GM18499 (cell line): ENCODE data around the gene FTSJ3.
A peak's percentile ranks its signal among the peaks of the same experiment; 100 is the strongest.
"Not testable (repeated sequence)": the region's sequence is repeated elsewhere in the genome, so short reads cannot be mapped to it uniquely, and the experiment has no call there.

Experiments
- ATAC-seq: cut with Tn5 transposase; IDR thresholded peaks from one replicate; pipeline ENCODE4 v1.9.1; 2021; ENCODE audit warnings: moderate number of reproducible peaks; ENCODE audit not compliant: insufficient read depth, unreplicated experiment

Gene FTSJ3, protein sequence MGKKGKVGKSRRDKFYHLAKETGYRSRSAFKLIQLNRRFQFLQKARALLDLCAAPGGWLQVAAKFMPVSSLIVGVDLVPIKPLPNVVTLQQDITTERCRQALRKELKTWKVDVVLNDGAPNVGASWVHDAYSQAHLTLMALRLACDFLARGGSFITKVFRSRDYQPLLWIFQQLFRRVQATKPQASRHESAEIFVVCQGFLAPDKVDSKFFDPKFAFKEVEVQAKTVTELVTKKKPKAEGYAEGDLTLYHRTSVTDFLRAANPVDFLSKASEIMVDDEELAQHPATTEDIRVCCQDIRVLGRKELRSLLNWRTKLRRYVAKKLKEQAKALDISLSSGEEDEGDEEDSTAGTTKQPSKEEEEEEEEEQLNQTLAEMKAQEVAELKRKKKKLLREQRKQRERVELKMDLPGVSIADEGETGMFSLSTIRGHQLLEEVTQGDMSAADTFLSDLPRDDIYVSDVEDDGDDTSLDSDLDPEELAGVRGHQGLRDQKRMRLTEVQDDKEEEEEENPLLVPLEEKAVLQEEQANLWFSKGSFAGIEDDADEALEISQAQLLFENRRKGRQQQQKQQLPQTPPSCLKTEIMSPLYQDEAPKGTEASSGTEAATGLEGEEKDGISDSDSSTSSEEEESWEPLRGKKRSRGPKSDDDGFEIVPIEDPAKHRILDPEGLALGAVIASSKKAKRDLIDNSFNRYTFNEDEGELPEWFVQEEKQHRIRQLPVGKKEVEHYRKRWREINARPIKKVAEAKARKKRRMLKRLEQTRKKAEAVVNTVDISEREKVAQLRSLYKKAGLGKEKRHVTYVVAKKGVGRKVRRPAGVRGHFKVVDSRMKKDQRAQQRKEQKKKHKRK

DNA sequence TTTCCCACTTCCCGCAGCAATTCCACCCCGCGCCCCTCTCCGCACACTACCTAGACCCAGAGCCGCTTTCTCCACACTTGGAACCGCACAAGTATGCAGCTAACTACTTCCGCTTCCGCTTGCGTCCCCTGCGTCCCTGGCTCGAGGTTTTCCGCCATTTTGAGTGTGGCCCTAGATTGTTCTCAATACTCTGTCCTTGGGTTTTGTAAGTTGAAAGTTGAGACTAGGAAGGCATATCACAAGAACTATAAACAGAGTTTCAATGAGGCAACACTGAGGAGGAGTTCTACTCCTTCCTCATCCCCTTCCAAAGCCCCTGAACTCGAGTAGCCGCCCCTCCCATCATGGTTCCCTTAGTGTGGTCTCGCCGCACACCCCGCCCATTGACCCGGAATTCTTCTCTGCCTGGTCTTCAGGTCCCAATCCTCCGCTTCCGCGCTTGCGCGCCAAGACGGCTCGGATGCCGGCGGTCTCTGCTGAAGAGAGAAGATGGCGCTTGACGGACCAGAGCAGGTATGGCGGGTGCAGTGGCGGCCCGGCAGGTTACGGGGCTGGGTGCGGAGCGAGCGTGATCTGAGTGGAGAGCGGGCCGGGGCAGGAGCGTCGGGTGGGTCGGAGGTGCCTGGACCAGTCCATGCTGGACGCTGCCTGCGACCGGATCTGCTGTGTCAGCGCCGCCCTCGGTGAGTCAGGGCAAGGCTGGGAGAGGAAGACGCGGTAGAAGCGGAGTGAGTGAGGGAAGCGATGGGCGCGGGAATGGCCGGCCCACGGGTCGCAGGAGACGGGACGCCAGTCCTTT, at the start of gene FTSJ3, which contains the start of gene PSMC5:
TSS of gene FTSJ3 (minus strand) at position 662 of the 799 bp plus-strand sequence. CDS start 761 bp downstream, outside the sequence.
TSS of gene PSMC5 (plus strand) at position 430 of the 799 bp plus-strand sequence. CDS start at position 490, 60 bp downstream.
- ATAC-seq, result peak; percentile 66

DNA sequence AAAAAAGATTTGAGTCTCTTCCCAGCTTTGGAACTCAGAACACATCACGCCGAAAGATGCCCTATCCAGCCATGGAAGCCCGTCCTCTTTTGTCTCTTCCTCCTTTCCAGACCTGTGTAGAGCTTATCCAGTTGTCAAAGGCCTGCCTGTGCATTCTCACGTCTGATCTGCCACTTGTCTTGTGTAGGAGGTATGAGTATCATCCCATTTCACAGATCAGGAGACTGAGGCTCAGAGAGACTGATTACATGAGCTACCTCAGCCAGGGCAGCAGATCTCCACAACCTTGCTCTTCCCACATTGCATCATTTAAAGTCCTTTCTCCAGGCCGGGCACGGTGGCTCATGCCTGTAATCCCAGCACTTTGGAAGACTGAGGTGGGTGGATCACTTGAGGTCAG, 47.2 kb upstream of the FTSJ3 start:
- ATAC-seq, result not testable (repeated sequence)

DNA sequence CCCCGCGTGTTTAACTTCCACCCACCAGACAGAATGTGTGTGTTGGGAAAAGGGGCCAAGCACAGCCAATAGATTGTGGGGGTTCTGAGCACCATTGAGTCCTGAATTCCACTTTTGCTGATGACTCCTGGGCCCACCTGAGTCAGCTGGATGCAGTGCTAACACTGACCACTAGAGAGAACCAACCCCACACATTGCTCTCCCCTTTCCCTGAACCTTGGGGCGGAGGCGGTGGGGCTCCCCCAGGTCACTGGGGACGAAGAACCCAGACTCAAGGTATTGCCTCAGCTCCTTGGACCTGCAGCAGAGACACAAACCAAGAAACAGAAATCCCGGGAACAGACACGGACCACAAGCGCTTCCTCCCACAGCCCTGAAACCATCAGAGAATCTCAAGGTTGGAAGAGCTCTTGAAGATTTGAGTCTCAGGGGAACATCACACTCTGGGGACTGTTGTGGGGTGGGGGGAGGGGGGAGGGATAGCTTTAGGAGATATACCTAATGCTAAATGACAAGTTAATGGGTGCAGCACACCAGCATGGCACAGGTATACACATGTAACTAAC, 46.7 kb upstream of the FTSJ3 start:
- ATAC-seq, result not testable (repeated sequence)

DNA sequence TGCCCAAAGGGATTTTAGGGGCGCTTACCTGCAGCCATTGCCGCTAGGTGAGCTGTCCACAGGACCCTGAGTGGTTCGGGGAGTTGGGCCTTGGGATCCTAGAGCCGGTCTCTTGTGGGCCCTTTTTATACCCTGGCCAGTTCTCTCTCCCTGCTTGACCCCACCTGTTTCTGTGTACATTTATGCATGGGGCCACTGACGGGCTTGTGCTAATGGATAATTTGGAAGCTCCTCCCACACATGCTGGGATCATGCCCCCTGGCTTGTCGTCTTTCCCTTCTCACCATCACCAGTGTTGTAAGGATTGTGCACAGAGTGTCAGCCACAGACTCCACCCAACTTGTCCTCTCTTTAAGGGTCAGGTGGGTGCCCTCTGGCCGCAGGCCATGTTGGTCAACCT, 46.1 kb upstream of the FTSJ3 start, which contains the start of gene CSH2:
TSS of gene CSH2 (minus strand) at position 101 of the 400 bp plus-strand sequence. CDS start at position 38, 63 bp downstream.
- not testable (repeated sequence) for ATAC-seq

DNA sequence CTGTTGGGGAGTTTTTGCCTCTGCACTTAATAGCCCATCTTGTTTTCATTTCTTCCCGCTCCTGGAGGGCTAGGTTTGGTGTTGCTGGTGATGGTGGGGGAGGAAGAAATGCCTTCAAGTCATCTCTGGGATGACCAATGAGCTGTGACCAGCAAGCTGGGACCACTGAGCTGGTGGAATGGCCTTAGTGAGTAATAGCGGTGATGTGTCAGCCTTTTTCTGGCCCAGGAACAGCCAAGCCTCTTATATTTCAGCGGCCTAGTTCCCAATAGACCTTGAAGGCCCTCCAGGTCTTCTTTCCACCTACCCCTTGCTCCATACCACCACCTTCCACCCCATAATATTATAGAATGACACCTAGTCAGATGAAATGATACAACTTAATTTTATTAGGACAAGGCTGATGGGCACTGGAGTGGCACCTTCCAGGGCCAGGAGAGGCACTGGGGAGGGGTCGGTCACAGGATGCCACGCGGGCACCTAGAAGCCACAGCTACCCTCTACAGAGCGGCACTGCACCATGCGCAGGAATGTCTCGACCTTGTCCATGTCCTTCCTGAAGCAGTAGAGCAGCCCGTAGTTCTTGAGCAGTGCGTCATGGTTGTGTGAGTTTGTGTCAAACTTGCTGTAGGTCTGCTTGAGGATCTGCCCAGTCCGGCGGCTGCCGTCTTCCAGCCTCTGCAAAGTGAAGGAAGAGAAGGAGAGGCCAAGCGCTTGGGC, 44.3 kb upstream of the FTSJ3 start:
- ATAC-seq, result not testable (repeated sequence)

DNA sequence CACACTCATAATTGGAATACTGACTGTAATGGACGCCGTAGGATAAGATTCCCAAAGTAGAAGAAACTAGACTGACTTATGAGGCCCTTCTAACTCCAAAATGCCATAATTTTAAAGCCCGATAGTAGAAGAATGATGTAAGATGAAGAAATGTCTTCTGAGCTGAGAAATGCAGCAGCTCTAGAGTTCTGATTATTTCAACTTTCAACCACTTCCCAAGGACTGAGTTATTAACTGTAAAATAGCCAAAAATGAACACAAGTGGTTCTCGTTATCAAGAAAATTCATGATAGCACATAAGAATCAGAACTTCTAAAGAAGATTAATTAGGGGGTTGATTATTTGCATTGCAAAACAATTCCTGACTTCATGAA, 42.8 kb upstream of the FTSJ3 start:
- ATAC-seq, result not testable (repeated sequence)

DNA sequence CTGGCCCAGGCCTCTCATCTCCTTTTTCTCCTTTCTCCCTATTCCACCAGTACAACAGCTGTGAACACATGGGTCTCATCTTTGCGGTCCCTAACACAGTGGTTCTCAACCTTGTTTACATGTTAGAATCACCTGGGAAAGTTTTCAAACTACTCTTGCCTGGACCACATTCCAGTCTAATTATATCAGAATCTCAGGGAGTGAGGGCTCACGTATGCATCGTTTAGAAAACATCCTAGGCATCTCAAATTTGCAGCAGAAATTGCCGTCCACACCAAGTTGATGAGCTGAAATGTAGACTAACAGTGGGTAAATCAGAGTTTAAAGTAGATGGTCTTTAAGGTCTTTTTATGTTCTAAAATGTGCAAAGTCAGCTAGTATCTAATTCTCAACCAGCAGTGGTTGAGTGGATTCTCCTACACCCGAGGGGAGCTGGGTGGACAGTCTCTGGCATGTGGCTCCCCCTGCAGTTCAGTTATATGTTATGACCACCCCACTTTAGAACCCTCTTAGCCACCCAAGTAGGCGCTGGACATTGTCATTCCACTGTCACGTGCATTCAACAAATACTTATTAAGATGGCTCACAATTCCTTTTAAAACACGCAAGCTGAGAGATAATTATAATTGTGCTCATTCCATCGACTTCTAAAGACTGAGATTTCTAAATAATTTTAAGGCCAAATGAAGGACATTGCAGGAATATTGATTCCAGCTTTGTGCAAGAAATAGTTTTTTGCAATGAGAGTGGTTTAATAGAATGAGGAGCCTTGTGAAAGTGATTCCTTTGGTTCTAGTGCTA, 42.2 kb upstream of the FTSJ3 start:
- ATAC-seq, result not testable (repeated sequence)

DNA sequence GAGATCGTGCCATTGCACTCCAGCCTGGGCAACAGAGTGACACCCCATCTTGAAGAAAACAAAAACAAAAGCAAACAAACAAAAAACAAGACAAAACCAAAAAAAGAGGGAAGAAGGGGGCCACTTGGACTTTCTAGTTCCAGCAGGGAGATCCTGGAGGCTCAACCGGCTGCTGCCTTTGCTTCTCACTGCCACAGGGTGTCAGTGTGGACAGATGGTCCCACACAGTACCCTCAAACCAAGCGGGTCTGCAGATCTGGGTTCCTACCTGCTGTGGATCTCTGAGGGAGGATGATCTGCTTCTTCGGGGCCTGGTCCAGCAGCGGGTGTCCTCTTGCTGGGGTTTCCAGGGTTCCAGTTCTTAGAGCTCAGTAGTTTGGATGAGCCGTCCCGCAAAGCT, 39.2 kb upstream of the FTSJ3 start:
- ATAC-seq, result not testable (repeated sequence)

DNA sequence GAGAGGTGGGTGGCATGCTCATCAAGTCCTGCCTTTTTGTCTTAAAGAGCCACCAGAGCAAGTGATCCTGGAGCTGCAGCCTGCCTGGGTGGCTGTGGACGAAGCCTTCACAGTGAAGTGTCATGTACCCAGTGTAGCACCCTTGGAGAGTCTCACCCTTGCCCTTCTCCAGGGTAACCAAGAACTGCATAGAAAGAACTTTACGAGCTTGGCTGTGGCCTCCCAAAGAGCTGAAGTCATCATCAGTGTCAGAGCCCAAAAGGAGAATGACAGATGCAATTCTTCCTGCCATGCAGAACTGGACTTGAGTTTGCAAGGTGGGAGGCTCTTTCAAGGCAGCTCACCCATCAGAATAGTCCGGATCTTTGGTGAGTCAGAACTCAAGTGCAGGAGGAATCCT, 31.8 kb upstream of the FTSJ3 start:
- ATAC-seq, result no peak

DNA sequence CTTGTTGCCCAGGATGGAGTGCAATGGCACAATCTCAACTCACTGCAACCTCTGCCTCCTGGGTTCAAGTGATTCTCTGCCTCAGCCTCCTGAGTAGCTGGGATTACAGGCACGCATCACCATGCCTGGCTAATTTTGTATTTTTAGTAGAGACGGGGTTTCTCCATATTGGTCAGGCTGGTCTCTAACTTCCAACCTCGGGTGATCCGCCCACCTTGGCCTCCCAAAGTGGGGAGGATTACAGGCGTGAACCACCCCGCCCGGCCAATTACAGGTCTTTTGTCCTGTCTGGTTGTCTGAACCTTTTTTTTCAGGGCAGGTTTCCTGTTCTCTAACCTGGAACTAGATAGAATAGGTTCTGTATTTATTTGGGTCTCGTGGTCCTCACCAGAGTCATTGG, 29.0 kb upstream of the FTSJ3 start:
- not testable (repeated sequence) for ATAC-seq

DNA sequence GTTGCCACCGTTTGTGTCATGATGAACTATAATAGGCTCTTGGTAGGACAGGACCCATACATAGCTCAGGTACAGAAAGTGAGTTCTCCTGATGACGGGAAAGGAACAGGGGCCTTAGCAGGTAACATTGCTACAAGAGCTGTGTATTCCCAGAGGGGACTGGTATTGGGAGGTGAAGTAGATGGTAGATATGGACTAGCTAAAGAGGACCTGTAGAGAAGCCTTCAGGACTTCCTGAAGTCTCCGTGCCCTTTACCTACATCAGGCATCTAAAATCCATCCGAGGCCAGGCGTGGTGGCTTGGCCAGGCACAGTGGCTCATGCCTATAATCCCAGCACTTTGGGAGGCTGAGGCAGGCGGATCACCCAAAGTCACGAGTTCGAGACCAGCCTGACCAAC, 27.7 kb upstream of the FTSJ3 start:
- no peak for ATAC-seq

DNA sequence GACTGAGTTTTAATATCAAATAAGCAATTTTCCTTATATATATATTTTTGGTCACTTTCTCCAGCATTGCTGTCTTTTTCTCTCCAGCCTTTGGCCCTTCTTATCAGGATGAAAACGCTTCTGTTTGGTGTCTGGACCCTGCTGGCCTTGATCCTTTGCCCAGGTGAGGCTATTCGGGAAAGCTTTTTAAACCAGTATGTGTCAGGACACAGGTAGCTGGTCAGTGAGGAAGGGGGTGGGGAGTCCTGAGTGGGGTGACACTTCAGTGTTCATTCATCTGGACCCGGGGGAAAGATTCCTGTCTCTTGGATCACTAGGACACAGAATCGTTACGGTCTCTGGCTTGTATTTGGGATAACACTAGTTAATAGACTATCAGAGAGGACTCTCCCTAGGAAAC, 27.2 kb upstream of the FTSJ3 start:
- no peak for ATAC-seq

DNA sequence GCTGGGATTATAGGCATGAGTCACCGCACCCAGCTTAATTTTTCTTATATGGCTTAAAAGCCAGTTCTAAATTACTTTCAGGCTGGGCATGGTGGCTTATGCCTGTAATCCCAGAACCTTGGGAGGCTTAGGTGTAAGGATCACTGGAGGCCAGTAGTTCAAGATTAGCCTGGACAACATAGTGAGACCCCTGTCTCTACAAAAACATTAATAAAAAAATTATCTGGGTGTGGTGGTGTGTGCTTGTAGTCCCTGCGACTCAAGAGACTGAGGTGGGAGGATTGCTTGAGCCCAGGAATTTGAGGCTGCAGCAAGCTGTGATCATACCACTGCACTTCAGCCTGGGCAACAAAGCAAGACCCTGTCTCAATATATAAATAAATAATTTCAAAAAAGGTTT, 25.8 kb upstream of the FTSJ3 start:
- ATAC-seq, result no peak

DNA sequence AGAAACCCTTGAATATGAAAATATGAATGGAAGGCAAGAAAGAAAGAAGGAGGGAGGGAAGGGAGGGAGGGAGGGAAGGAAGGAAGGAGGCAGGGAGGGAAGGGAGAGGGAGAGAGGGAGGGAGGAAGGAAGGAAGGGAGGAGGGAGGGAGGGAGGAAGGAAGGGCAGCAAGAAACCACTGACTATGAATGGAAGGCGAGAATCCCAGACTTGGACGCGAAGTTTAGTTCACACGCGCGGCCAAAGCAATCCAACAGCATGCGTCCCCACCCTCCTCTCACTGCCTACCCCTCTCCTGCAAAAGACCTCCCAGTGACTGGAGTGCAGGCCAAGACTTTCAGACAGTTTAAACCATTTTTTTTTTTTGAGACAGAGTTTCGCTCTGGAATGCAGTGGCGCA, 22.9 kb upstream of the FTSJ3 start:
- ATAC-seq, result no peak

DNA sequence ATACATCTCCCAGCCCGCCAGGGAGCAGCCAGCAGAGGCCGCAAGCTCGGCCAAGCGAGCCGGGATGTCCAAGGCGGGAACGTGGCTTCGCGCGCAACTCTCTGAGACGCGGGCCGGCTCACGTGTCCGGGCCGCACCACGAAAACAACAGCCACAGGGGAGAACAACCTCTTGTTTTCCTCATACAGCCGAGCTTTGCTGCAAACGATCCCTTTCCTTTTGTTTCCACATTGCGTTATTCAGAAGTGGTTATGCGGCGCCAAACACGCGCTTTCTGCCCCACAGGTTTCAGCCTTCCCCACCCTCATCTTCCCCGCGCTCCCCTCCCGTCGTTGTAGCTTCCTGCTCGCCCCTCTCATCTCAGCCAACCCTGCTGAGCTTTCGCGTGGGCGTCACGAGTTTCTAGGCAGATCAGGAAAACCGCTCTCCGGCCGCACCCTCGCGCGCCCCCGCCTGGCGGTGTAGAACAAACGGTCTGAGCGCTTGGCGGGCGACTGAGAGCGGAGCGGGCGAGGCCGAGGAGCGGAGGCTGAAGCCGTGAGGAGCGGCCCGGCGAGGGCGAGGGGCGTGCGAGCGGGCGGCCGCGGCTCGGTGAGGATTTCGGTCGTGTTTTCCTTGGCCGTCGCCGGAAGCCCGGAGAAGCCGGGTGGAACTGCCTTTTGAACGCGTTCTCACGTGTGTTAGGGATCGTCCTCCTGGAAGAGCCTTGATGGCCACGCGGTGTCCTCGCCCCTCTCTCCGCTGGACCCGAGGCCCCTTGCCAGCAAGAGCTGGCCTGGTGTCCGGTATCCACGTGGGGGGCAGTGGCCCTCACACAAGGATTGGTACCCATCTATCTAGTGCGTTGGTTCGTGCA, 21.6 kb upstream of the FTSJ3 start:
- ATAC-seq, result no peak

DNA sequence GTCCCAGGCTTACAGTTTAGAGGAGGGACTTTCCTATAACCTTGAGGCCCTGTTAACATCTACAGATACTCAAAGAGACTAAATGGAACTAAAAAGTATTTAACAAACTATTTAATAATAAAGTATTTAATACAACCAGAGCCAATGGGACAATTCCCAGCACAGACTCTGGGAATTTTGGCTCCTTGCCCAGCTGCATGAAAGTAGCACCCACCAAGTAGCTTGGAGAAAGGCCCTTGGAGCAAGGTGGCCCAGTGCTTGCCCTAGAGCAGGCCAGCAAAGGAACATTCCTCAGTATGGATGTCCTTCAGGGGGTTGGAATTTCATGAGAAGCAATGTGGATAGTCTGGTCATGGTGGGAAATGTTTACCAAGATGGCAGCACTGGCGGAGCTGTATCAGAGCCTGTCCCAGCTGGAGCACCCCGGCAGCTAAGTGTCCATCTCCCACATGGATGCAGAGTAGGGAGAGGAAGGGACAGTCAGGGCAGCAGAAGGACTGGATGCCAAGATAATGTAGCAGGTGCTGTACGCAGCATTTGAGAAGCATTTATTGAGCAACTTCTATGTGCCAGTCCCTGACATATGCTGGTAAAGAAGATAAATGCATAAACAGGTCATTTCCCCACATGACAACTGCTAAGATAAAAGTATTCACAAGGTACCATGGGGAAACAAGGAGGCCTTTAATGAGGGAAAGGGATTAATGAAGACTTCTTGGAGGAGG, 20.2 kb upstream of the FTSJ3 start:
- no peak for ATAC-seq

DNA sequence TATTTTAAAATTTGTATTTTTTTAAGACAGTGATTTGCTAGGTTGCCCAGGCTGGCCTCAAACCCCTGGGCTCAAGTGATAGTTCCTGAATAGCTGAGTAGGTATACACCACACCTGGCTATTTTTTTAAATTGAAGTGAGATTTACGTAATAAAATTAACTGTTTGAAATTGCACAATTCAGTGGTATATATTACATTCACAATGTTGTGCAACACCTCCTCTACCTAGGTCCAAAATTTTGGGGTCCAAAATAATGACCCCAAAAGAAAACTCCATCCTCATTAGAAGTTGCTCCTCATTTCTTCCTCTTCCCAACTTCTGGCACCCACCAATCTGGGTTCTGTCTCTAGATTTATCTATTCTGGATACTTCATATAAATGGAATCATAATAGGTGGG, 18.0 kb upstream of the FTSJ3 start:
- ATAC-seq, result no peak
